H1 (cell line): ENCODE measurements around the gene CD38. TPM values are rescaled to one million over a fixed set of nuclear protein-coding genes. Genes with fewer than 3 reads are reported as not detected.

Experiments
- BRCA1 ChIP-seq: IDR thresholded peaks from 2 replicates; pipeline ENCODE4 v1.6.1; 2012; ENCODE audit warnings: low read depth, low read length, improper control_type of control experiment
- CBX8 ChIP-seq: fragments of 300-800, 300-1000 bp; sonication (generic); IDR thresholded peaks from 2 replicates; pipeline ENCODE4 v1.7.1; 2016; ENCODE audit warnings: low read depth, low read length, borderline replicate concordance
- CHD7 ChIP-seq: fragments of 300-600 bp; sonication (generic); IDR thresholded peaks from 2 replicates; pipeline ENCODE4 v1.7.1; 2012; ENCODE audit warnings: low read length, moderate library complexity, mild to moderate bottlenecking, inconsistent platforms; ENCODE audit not compliant: insufficient replicate concordance
- EP300 ChIP-seq, 2 experiments: IDR thresholded peaks; 1 replicate in 1 of 2; 2 replicates in 1 of 2; pipeline ENCODE4 v1.6.1; 2011 to 2012; ENCODE audit warnings: low read depth in 2 of 2, low read length in 2 of 2, mild to moderate bottlenecking in 2 of 2, borderline replicate concordance in 1 of 2, inconsistent platforms in 1 of 2, moderate library complexity in 1 of 2
- NRF1 ChIP-seq: IDR thresholded peaks from 2 replicates; pipeline ENCODE4 v1.6.1; 2011; ENCODE audit warnings: mild to moderate bottlenecking, low read depth, low read length, improper control_type of control experiment
- RAD21 ChIP-seq, 2 experiments: IDR thresholded peaks in 1 of 2; conservative IDR thresholded peaks in 1 of 2; 2 replicates each; pipeline ENCODE4 v1.6.1; 2011; ENCODE audit warnings: low read depth in 2 of 2, low read length in 2 of 2, improper control_type of control experiment in 1 of 2, inconsistent platforms in 1 of 2, mild to moderate bottlenecking in 1 of 2, moderate library complexity in 1 of 2
- RFX5 ChIP-seq: IDR thresholded peaks from 2 replicates; pipeline ENCODE4 v1.6.1; 2011; ENCODE audit warnings: low read depth, low read length, improper control_type of control experiment, borderline replicate concordance
- SIRT6 ChIP-seq: IDR thresholded peaks from one replicate; pipeline ENCODE4 v1.7.1; 2012; ENCODE audit warnings: low read length, inconsistent platforms
- SP1 ChIP-seq: IDR thresholded peaks from 2 replicates; pipeline ENCODE4 v1.6.1; 2011; ENCODE audit warnings: low read depth, low read length
- SP4 ChIP-seq: IDR thresholded peaks from 2 replicates; pipeline ENCODE4 v1.6.1; 2012; ENCODE audit warnings: low read length, inconsistent platforms
- YY1 ChIP-seq: IDR thresholded peaks from 2 replicates; pipeline ENCODE4 v1.6.1; 2011; ENCODE audit warnings: low read depth, mild to moderate bottlenecking, low read length
- polyA plus RNA-seq, 7 experiments: library from polyadenylated mRNA; depleted of rRNA in 3 of 7; stranded (reverse) in 5 of 7; unstranded in 2 of 7; fragments of >200 nt in 5 of 7; fragments of 200-250 nt in 2 of 7; gene quantifications; 1 replicate in 5 of 7; 2 replicates in 1 of 7; 4 replicates in 1 of 7; pipeline versions ENCODE4 v1.2.1 to v1.2.3, GENCODE V29; 2011 to 2013; ENCODE audit warnings: missing spikeins in 2 of 7, mixed read lengths in 2 of 7
- total RNA-seq: library from RNA; stranded (reverse); fragmentation: NEBNext Ultra II Directional; extraction: Animal tissue kit (Norgen Biotek cat#: 25700); gene quantifications from 2 replicates; pipeline ENCODE4 v1.2.1, GENCODE V29; 2021

CD38 gene
- total and polyA plus RNA-seq, 2 of the 8 experiments (the other 6 are each of a cell fraction or from before 2014, with no cell fraction given): 0.14 to 0.24 TPM

- TF ChIP-seq CHD7 (no peak), NRF1 (no peak), YY1 (0 out of 2 replicates have a peak, but pooled peaks have one; percentile 23), SP1 (no peak), BRCA1 (no peak), SIRT6 (no peak), EP300 (IDR thresholded peaks at IDR 0.05; ENCODE audit: borderline replicate concordance in 1 of 2, low read depth in 2 of 2, low read length in 2 of 2) (no peak), RFX5 (no peak), CBX8 (no peak), SP4 (no peak), RAD21 (IDR thresholded peaks at IDR 0.05 in 1 of 2, conservative IDR thresholded peaks at IDR 0.05 in 1 of 2; ENCODE audit: low read depth in 2 of 2, low read length in 2 of 2) (peak; percentile 89 to 90)
These were observed 104.6 kb downstream of the CD38 start (continued) for GRCh38 chr4:15882675-15883086.
